ENCODE results near the gene PLD3.

Gene PLD3

GRCh38 chr19:40390084-40390742 is 41.7 kb downstream of the PLD3 start, which contains the start of gene HIPK4:
Gene HIPK4 (minus strand): TSS chr19:40390181. CDS start chr19:40389902, 279 bp downstream.
- DNase-seq (ENCODE audit: low read depth), result no peak
- TF ChIP-seq POLR2A (IDR thresholded peaks at IDR 0.05; ENCODE audit: extremely low read depth, insufficient read length), result no peak
- no peak for TF ChIP-seq MYC (IDR thresholded peaks at IDR 0.05; ENCODE audit: low read depth, low read length)
- TF ChIP-seq MAX (IDR thresholded peaks at IDR 0.05; ENCODE audit: low read depth, low read length), result no peak
- TF ChIP-seq, protein P1, sequence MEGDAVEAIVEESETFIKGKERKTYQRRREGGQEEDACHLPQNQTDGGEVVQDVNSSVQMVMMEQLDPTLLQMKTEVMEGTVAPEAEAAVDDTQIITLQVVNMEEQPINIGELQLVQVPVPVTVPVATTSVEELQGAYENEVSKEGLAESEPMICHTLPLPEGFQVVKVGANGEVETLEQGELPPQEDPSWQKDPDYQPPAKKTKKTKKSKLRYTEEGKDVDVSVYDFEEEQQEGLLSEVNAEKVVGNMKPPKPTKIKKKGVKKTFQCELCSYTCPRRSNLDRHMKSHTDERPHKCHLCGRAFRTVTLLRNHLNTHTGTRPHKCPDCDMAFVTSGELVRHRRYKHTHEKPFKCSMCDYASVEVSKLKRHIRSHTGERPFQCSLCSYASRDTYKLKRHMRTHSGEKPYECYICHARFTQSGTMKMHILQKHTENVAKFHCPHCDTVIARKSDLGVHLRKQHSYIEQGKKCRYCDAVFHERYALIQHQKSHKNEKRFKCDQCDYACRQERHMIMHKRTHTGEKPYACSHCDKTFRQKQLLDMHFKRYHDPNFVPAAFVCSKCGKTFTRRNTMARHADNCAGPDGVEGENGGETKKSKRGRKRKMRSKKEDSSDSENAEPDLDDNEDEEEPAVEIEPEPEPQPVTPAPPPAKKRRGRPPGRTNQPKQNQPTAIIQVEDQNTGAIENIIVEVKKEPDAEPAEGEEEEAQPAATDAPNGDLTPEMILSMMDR (IDR thresholded peaks at IDR 0.05; ENCODE audit: low read depth, low read length), result no peak
- no peak within 1 kb of the TSS for H3K4me3 ChIP-seq (ENCODE audit: low read depth, low read length)

DNA sequence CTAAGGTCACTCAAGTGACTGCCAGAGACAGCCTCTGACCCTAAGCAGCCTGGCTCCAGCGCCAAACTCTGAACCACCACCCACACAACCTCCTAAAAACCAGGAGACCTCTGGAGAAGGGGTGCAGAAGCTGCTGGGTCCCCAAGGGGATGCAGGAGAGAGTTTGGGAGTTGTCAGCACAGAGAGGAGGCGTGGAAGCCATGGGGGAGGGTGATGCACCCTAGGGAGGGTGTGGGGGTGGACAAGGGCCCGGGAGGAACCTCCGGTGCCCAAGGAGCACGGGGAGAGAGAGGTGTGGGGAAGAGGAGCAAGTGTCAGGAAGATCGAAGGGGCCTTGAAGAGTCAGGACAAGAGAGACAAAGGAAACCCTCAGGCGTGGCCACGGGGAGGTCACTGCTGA is 43.6 kb downstream of the PLD3 start:
- no peak for DNase-seq (ENCODE audit: low read depth)
- H3K4me3 ChIP-seq (ENCODE audit: low read depth, low read length), result no peak overlapping the region
- TF ChIP-seq POLR2A (IDR thresholded peaks at IDR 0.05; ENCODE audit: extremely low read depth, insufficient read length) (no peak), MAX (IDR thresholded peaks at IDR 0.05; ENCODE audit: low read depth, low read length) (no peak), MYC (IDR thresholded peaks at IDR 0.05; ENCODE audit: low read depth, low read length) (no peak)
- TF ChIP-seq, protein P1 (IDR thresholded peaks at IDR 0.05; ENCODE audit: low read depth, low read length), result no peak

GRCh38 chr19:40392894-40393517 is 44.5 kb downstream of the PLD3 start:
- no peak overlapping the region for H3K4me3 ChIP-seq (ENCODE audit: low read depth, low read length)
- TF ChIP-seq POLR2A (IDR thresholded peaks at IDR 0.05; ENCODE audit: extremely low read depth, insufficient read length), result no peak
- no peak for DNase-seq (ENCODE audit: low read depth)

DNA sequence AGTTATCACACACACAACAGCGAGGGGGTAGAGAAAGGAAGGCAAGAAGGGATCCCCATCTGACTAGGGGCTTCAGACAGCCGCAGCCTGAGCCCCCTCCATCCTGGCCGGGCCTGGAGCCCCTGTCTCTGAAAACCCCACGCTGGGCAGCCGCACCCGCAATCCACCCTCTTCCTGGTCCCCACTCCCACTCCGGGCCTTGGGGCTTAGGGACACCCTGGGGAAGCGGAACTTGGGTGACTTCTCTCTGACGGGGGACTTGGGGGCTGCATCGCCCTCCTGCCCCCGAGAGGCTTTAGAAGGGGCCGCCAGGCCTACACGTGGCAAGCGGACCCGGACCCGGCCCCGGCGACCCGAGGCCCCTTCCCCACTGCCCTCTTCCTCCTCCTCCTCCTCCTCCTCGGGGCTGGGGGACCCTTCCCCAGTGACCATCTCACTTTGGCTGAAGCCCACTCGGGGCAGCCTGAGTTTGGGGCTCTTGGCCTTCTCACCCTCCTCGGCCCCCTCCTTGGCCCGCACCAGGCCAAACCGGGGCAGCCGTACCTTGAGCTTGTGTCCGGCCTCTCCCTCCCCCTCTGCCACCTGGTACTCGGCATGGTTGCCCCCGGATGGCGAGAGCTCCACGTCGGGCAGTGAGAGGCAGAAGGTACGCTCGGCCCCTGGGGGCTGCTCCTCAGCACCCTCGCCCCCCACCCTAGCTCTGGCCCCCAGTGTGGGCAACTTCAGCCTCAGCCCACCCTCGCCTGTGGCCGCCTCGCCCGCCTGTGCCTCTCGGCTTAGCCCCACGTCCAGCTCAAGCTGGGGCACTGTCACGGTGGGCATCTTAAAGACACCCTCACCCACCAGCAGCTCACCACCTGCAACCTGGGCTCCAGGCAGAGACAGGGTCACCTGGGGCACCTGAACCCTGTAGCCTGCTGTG is 45.7 kb downstream of the PLD3 start:
- TF ChIP-seq POLR2A (IDR thresholded peaks at IDR 0.05; ENCODE audit: extremely low read depth, insufficient read length) (no peak), MAX (IDR thresholded peaks at IDR 0.05; ENCODE audit: low read depth, low read length) (no peak), MYC (IDR thresholded peaks at IDR 0.05; ENCODE audit: low read depth, low read length) (no peak)
- TF ChIP-seq, protein P1 (IDR thresholded peaks at IDR 0.05; ENCODE audit: low read depth, low read length), result no peak
- no peak overlapping the region for H3K4me3 ChIP-seq (ENCODE audit: low read depth, low read length)
- no peak for DNase-seq (ENCODE audit: low read depth)

DNA sequence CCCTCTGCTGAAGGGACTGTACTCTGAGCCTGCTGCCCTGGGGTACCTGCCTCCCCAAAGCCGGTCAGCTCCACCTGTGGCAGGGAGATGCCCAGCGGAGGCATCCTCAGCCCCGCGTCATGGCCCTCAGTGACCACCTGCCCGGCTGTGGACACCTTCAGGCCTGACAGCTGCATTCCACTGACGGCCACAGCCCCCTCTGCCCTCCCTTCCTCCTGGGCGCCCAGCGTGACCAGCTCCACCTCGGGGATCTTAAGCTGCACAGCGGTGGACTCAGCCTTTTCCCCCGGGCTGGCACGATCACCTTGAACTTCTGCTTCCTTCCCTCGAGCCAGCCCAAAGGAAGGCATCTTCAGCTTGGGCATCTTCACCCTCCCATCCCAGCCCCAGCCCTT is 46.3 kb downstream of the PLD3 start:
- no peak overlapping the region for H3K4me3 ChIP-seq (ENCODE audit: low read depth, low read length)
- TF ChIP-seq POLR2A (IDR thresholded peaks at IDR 0.05; ENCODE audit: extremely low read depth, insufficient read length) (no peak), MAX (IDR thresholded peaks at IDR 0.05; ENCODE audit: low read depth, low read length) (no peak), MYC (IDR thresholded peaks at IDR 0.05; ENCODE audit: low read depth, low read length) (no peak)
- TF ChIP-seq, protein P1 (IDR thresholded peaks at IDR 0.05; ENCODE audit: low read depth, low read length), result no peak
- no peak for DNase-seq (ENCODE audit: low read depth)

GRCh38 chr19:40395956-40396355 is 47.5 kb downstream of the PLD3 start:
- TF ChIP-seq MAX (IDR thresholded peaks at IDR 0.05; ENCODE audit: low read depth, low read length), result no peak
- TF ChIP-seq MYC (IDR thresholded peaks at IDR 0.05; ENCODE audit: low read depth, low read length), result no peak
- TF ChIP-seq, protein P1 (IDR thresholded peaks at IDR 0.05; ENCODE audit: low read depth, low read length), result no peak
- no peak for TF ChIP-seq POLR2A (IDR thresholded peaks at IDR 0.05; ENCODE audit: extremely low read depth, insufficient read length)
- DNase-seq (ENCODE audit: low read depth), result no peak
- H3K4me3 ChIP-seq (ENCODE audit: low read depth, low read length), result no peak overlapping the region
